Medulla oblongata (tissue), 1 donor: ENCODE measurements around the gene RANBP10.
"Not testable (repeated sequence)": the region's sequence is repeated elsewhere in the genome, so short reads cannot be mapped to it uniquely, and the experiment has no call there.

Experiments used
- DNase-seq: peaks from one replicate; pipeline ENCODE4 v3.0.0-alpha.2; 2015; ENCODE audit errors: extremely low spot score

The RANBP10 gene

DNA sequence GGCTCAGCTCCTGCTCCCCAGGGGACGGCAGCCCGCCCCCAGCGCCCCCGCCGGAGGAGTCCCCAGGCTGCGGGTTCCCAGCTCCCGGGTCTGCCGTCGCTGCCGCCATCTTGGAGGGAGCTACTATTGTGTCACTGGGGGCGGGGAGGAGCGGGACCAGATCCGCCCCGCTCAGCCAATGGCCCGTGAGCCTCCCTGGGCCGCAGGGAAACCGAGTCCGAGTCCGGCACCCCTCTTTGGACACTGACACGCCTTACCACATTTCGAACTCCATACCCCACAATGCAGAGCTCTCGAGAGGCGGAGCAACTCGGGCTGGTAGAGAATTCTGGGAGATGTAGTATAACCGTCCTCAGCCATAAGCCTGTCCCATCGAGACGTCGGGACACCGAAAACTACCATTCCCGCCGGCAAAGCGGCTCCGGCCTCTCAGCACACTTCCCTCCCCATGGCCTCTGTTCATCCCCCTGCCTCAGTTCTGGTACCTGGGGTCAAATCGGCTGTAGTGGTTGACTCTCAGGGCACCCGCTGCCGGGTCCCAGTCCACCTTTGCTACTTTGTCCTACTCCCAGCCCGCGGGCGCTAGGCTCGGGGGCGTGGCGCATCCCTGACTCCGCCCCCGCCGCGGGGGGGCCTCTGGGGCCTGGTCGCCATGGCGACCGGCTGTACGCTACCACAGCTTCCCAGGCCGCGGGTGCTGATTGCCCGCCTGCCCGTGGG, at the start of gene RANBP10, which contains the start of gene TSNAXIP1:
RANBP10 (minus strand) TSS at position 133 of the 720 bp plus-strand sequence; CDS start at position 109, 24 bp downstream.
TSNAXIP1 (plus strand) TSS at position 462 of the 720 bp plus-strand sequence. CDS start 261 bp downstream, outside the sequence.
- DNase-seq: peak; percentile 100

DNA sequence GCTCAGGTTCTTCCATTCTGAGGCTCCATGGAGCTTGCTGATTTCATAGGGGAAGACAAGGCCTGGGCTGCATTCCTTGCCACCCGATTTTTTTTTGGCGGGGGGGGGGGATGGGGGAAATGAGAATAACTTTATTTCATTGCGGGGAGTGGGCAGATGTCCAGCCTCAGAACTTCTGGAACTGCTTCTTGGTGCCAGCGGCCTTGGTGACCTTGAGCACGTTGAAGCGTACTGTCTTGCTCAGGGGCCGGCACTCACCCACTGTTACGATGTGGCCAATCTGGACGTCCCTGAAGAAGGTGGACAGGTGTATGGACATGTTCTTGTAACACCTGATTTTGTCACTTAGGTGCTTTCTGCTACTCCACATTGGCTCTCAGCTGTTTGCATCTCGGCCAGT, 49.4 kb upstream of the RANBP10 start:
- no peak for DNase-seq

DNA sequence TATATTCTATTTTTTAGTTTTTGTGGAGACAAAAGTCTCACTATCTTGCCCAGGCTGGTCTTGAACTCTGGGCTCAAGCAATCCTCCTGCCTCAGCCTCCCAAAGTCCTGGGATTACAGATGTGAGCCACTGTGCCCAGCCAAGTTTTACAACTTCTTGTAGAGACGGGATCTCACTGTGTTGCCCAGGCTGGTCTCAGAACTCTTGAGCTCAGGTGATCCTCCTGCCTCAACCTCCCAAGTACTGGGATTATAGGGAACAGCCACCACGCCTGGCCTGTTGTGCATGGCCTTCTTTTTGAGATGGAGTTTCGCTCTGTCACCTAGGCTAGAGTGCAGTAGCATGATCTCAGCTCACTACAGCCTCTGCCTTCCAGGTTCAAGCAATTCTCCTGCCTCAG, 47.3 kb upstream of the RANBP10 start:
- DNase-seq: no peak

DNA sequence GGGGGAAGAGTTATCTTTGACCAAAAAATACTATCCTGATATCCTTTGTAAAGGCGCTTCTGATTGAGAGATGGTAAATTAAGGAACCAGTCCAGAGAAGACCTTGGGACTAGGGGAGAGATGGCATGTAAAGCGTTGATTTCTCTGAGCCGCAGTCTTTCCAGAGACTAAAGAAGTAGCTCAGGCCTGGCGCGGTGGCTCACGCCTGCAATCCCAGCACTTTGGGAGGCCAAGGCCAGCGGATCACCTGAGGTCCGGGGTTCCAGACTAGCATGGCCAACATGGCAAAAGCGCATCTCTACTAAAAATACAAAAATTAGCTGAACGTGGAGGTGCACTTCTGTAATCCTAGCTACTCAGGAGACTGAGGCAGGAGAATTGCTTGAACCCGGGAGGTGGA, 41.8 kb upstream of the RANBP10 start:
- DNase-seq: no peak

DNA sequence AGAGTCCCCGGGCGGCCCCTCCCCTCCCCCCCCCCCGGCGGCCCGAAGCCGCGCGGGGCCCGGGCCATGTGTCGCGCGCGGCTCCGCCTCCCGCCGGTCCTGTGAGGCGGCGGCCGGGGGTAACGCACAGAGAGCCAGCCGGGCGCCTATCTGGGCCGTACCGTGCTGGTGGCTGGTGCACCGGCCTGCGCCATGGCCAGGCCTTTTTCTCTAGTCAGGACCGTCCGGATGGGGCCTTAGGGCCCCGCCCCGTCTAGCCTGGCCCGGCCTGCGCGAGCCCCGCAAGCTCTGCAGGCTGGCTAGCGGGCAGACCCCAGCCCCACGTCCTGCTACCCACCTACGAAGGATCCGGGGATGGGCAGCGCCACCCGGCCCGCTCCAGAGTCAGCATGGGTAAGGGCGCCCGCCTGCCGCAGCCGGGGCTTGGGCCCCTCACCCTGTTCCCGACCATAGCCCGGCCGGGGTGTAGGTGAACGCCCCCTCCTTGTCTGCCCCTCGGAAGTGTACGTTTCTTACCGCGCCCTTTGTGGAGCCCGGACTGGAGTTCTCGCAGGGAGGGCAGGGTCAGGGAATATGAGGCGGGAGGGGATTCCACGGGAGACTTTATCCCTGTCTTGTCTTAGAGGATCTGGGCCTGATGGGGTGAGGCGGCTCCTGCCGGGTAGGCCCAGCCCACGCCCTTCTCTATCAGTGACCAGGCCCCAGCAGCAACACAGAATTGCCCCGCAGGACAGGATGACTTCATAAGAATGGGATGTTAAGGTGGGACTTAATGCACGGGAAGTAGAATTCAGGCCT, 40.9 kb upstream of the RANBP10 start, which contains the start of gene CENPT:
CENPT (minus strand) TSS at position 630 of the 798 bp plus-strand sequence. CDS start 13,834 bp downstream, outside the sequence.
- no peak for DNase-seq

DNA sequence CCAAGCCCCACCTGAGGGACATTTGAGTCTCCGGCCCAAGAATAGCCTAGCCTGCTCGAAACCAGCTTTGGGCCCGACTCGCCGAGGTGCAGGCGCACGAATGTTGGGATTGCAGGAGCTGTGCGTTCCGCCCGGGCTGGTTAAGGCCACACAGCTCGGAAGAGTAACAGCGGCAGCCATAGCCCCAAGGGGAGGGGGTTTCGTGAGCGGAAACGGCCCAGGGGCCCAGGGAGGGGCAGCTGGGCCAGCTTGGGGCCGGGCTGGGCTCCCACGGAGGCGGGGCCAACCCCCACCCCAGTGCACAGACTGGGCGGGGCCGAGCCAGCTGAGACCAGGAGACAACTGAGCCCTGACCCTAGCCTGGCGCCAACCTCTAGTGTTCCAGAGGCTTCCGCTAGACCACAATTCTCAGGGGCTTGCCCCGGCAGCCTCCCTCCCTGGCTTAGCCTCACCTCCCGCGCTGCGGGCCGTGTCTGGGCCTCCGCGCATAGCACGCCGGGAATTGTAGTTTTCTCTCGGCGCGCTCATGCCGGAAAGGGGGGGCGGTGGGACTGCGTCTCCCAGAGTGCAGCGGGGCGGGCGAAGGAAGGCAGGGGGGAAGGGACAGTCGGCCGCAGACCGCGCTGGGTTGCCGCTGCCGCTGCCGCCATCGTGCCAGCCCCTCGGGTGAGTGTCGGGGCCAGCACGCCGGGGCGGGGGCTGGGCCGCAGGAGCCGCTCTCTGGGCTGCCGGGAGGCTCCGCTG, 40.1 kb upstream of the RANBP10 start, which contains the start of gene NUTF2:
NUTF2 (plus strand) TSS at position 614 of the 744 bp plus-strand sequence. CDS start 18,198 bp downstream, outside the sequence.
- peak; percentile 96 for DNase-seq

DNA sequence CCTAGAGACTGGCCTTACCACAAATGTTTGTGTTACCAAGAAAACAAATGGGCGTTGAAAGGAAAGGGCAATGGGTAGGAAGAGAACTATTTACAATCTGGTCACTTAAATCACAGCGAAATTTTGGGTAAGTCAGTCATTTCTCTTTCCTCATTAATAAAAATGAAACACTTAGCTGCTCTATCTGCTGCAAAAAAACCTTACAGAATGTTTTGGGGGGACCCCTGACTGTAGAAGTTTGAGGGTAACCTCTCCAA, 39.6 kb upstream of the RANBP10 start:
- DNase-seq: no peak

DNA sequence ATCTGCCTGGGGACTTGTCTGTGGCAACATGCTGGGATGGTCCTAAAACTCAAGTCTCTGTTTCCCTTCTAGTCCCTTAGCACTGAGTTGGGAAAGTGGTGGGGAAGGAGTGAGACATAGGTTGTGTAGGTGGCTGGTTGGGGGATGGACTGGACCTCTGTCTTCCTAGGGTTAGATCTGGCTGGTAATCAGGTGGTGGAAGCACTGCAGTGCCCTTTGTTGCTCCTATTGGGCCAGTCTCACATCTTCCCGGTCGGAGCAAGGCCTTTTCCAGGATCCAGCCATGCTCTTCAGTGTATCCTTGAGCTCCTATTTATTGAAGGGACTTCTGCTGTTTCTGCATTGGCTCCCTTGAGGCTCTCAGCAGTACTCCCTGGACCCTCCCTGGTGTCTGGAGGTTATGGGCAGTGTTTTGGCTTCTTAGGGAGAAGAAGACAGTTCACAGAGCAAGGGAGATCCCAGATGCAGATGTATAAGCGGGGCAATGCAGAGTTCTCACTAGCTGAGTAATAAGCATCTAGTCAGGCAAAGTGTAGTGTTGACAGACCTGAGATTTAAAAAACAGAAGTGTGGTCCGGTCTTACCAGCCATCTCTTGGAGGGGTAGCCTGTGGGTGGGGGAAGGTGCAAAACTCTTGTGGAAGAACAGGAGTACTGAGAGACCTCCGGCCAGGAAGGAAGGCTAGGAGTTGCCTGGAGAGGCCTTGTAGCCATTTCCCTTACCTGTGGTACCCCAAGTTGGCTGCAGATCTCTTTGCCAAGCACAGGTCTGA, 39.1 kb upstream of the RANBP10 start:
- DNase-seq: no peak

DNA sequence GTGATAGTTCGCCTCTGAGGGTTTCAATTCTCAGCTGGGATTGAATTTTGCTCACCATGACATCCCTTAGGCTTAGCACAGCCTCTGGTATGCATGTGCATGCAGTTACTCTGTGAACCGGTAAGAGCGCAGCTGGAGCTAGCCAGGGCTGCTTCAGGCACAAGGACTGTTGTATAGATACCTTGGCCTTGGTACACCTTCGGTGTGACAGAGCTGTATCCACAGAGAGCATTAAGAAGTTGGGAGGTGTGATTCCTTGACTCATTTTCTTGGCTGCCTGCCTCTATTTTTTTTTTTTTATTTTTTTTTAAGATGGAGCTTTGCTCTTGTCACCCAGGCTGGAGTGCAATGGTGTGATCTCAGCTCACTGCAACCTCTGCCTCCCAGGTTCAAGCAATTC, 38.1 kb upstream of the RANBP10 start:
- DNase-seq: no peak

DNA sequence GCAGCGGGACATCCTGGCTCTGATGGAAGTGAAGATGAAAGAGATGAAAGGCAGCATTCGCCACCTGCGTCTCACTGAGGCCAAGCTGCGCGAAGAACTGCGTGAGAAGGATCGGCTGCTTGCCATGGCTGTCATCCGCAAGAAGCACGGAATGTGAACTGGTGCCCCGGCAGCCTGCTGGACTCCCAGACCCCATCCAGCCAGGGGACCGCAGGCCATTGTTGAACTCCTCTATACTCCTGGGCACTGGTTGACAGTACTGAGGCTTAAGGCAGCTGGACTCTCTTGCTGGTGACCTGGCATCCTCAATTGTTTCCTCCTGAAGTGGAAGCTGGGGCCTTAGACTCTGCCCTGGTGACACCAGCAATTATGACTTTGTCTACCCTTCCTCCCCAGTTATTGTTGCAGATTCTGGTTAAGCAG, 37.0 kb upstream of the RANBP10 start:
- DNase-seq: no peak

DNA sequence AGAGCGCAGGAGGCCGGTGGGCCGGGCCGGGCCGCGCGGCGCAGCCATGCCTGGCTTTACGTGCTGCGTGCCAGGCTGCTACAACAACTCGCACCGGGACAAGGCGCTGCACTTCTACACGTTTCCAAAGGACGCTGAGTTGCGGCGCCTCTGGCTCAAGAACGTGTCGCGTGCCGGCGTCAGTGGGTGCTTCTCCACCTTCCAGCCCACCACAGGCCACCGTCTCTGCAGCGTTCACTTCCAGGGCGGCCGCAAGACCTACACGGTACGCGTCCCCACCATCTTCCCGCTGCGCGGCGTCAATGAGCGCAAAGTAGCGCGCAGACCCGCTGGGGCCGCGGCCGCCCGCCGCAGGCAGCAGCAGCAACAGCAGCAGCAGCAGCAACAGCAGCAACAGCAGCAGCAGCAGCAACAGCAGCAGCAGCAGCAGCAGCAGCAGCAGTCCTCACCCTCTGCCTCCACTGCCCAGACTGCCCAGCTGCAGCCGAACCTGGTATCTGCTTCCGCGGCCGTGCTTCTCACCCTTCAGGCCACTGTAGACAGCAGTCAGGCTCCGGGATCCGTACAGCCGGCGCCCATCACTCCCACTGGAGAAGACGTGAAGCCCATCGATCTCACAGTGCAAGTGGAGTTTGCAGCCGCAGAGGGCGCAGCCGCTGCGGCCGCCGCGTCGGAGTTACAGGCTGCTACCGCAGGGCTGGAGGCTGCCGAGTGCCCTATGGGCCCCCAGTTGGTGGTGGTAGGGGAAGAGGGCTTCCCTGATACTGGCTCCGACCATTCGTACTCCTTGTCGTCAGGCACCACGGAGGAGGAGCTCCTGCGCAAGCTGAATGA, 36.4 kb upstream of the RANBP10 start:
- peak; percentile 45 for DNase-seq

DNA sequence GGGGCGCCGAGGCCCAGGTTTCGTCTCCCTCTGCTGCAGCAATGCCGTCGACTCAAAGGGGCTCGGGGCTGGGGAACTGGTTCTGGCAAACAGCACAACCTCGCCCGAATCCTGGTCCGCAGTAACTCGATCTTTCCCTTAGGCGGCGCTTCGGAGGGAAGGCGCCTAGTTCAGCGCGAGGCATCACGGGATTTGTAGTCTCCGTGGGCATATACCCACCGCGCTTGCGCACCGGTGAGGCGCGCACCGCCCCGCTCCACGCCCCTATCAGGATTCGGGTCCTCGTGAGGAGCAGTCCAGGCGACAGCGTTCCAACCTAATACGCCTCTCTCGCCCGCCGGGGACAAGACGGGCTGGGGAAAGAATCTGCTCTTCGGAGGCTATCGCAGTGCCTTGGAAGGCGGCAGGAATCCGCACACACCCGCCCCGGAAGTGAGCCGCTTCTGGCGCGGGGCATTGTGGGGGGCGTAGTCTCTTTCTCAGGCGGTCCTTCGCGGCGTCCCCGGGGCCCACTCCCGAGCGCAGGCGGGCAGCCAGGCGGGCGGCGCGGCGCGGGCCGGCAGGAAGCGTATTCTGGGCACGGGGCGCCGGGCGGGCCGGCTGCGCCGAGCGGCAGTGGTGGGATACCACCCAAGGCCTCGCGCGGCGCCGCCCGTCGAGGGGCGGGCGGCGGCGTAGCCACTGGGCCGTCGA, 35.6 kb upstream of the RANBP10 start, which contains the start of gene THAP11:
THAP11 (plus strand) TSS at position 505 of the 693 bp plus-strand sequence. CDS start 235 bp downstream, outside the sequence.
- DNase-seq: peak; percentile 98

DNA sequence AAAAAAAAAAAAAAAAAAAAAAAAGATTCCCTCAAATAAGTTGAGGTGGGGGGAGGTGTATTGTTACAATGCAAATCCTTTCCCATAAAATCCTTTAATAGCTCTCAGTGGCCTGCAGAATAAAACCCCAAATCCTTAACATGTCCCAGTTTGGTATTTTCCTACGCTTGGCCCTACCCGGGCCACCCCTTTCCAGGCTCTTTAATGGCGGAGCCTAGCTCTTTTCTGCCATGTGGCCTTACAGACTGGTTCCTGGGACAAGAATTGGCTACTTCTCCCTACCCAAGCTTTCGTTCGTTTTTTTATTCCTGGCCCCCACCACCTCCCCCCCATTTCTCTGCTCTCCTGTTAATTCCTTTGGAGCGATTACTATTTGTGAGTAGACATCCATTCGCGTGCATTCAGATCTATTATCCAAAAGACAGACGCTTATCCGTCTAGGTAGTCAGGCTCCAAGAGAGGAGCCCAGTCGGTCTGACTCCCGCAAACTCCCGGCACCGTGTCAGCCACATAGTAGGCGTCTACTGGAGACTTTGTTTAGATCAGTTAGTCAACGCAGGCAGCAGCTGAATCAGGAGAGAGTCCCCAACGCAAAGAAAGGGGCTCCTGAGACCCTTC, 34.9 kb upstream of the RANBP10 start:
- no peak for DNase-seq

DNA sequence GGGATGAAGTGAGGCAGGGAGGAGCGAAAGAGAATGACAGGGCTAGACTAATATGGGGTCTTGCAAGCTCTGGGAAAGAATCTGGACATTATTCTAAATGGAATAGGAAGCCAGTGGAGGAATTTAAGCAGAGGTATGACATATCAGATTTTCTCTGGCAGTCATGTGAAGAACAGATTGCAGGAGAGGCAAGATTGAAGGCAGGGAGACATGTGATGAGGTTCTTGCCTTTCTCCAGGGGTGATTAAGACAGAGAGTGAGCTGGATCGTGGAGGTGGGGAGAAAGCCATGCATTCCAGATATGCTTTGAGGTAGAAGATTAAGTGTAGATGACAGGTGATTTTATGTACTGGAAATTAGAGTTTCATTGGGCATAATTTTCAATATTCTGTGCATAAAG, 31.5 kb upstream of the RANBP10 start:
- DNase-seq: no peak

DNA sequence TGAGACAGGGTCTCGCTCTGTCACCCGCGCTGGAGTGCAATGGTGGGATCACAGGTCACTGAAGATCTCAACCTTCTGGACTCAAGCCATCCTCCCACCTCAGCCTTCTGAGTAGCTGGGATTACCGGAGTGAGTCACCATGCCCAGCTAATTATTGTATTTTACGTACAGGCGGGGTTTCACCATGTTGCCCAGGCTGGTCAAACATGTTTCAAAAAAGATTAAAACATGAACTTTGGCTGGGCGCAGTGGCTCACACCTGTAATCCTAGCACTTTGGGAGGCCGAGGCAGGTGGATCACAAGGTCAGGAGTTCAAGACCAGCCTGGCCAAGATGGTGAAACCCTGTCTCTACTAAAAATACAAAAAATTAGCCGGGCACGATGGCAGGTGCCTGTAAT, 30.8 kb upstream of the RANBP10 start:
- DNase-seq: not testable (repeated sequence)

DNA sequence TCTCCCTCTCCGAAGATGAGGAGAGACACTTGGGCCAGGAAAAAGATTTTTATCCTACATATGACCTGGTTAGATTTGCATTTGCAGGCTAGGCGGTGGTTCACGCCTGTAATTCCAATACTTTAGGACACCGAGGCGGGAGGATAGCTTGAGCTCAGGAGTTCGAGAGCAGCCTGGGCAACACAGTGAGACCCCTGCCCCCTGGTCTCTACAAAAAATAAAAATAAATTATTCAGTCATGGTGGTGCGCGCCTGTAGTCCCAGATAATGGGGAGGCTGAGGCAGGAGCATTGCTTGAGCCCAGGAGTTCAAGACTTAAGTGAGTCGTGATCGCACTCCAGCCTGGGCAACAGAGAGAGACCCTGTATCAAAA, 27.9 kb upstream of the RANBP10 start:
- no peak for DNase-seq

DNA sequence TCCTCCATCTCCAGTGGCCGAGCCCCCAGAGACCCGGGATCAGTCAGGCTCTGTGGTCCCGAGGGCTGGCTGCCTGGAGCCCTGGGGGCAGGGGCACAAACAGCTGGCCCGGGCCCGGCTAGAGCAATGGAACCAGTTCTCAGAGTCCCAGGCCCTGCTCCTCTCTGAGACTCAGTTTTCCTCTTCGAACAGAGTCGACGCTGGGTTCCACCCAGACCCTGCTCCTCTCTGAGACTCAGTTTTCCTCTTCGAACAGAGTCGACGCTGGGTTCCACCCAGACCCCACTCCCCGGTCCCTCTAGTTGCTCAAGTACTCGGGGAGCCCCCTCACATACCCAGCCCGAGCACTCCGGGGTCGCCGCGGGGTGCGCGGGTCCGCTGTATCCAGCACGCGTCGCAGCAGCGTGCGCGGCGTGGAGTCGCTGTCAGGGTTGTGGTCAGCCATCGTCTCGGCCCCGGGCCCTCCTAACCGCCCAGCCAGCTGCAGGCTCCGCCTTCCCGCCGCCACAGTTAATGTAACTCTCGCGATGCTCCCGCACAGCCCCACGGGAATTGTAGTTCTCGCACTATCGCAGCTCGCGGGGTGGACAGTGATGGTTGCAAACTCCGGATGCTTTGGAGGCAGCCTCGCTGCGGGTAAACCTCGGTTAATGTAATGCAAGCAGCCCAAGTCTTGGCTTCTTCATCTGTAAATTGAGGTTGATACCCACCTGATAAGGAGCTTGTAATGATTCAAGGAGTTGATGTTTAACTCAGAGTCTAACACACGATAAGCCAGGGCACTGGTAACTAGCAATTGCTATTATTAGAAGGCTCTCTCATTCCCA, 27.3 kb upstream of the RANBP10 start:
- DNase-seq: peak; percentile 95

DNA sequence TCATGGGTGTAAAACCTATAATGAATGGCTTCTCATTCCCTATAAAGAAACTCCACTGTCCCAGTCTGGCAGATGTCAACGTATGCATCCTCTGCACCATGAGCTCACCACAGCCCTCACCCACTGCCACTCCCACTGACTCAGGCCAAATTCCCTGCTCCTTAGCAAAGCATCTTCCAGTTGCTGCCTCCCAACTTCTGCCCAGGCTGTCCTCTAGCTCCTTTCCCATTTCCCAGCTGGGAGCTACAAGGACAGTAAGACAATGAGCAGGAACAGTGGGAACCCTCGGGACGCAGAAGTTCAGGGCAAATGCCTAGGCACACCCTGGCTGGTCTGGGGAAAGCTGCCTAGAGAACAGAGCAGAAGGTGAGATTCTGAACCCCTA, 26.7 kb upstream of the RANBP10 start:
- DNase-seq: no peak

DNA sequence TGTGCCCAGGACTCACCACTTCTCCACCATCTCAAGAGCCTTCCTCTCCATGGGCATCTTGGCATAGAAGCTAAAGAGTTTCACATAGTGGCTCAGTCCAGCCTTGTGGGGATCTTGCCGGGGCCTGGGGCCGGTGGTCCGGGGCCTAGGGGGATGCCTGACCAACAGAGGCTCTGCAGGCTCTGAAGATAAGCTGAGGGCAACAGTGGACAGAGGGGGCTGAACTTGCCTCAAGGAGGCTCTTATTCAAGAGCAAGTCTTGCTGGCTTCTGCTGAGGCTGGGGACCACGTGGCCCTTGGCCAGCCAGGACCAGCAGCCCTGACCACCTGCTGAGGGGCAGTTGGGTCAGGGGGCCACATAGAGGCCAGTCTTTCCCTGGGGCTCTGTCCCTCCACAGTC, 22.3 kb upstream of the RANBP10 start:
- no peak for DNase-seq
